HG02981 (cell line): Measurements from ENCODE around the gene DIAPH1.
A peak's percentile ranks its signal among the peaks of the same experiment; 100 is the strongest.
"Not testable (repeated sequence)": the region's sequence is repeated elsewhere in the genome, so short reads cannot be mapped to it uniquely, and the experiment has no call there.

ENCODE experiments used
- ATAC-seq: cut with Tn5 transposase; IDR thresholded peaks from one replicate; pipeline ENCODE4 v1.9.1; 2021; ENCODE audit warnings: mild to moderate bottlenecking, moderate library complexity; ENCODE audit not compliant: unreplicated experiment

Gene DIAPH1

DNA sequence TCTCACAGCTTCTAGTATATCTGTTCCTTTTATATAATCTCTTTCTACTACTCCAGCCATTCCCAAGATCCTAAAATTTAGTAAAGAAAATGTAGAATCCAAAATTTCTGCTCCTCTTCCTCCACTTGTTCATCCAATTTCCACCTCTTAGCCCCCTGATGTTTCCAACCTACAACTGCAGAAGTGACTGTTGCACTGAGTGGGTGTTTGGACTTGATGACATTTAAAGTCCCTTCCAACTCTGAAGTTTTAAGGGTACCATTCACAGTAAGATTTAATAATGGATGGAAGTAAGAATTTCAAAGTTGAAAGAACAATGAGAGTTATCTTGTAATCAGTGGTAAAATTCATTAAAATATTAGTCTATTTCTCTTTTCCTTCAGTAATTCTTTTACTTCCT, 5.5 kb downstream of the DIAPH1 start:
- no peak for ATAC-seq

DNA sequence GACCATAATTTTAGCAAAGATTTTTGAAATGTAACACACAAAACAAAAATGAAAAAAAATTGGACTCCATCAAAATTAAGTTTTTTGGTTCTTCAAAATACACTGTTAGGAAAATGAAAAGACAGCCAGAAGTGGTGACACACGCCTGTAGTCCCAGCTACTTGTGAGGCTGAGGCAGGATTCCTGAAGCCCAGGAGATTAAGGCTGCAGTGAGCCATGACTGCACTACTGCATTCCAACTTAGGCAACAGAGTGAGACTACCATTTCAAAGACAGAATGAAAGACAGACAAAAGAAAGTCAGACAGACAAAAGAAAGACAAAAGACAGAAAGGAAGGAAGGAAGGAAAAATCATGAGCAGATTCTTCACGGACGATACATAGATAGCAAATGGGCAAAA, 7.5 kb downstream of the DIAPH1 start:
- ATAC-seq: no peak

DNA sequence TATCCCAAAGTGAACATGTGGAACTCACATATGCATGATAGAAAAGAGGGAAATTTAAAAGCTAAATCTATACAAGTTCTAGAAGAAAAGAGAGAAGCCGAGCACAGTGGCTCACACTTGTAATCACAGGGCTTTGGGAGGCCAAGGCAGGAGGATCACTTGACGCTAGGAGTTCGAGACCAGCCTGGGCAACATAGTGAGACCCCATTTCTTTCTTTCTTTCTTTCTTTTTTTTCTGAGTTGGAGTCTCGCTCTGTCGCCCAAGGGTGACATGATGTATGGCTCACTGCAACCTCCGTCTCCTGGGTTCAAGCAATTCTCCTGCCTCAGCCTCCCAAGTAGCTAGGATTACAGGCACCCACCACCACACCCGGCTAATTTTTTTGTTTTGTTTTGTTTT, 8.9 kb downstream of the DIAPH1 start:
- not testable (repeated sequence) for ATAC-seq

DNA sequence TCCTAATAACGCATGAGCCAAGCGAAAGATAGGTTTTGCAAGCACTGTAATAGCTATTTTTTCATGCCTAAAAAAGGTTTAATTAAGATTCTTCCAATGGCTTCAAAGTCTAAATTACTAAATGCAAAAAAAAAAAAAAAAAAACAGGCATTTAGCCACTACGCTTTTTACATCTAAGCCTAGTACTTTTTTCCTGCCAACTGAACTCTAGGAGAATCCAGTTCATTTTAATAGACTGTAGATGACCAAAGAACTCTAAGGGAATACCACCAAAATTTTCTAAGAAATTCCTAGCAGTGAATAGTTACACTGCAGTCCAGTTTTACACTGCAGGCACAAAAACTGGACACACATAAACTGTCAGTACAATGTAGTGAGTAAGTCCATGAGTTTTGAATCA, 9.8 kb downstream of the DIAPH1 start:
- ATAC-seq: no peak

DNA sequence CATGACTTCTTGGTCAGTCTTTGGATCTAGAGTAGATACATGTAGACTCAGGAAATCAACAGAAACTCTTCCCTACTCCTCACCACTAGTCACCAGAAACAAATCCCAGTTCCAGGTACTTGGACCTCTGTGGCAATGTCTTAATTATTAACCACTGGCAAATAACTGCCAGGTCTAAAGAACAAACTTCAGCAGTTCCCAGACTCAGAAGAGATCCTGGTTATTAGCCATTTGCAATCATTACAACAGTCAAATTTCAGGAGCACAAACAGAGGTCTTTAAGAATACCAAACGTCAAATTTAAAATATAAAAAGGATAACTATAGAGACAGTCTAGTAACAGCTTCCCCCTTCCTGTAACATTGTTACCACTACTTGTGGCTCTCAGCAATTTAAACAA, 10.2 kb downstream of the DIAPH1 start:
- no peak for ATAC-seq

DNA sequence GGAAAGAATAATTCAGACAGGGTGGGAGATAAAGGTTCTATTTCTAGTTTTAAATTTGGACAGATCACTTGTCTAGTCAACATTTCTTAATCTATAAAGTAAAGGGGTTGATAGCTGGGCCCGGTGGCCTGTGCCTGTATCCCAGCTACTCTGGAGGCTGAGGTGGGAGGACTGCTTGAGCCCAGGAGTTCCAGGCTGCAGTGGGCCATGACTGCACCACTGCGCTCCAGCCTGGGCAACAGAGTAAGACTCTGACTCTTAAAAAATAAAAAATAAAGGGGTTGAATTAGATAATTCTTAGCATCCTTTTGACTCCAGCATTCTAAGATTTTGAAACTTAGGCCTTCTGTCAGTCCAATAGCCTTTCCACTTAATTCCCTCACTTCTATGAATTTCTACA, 10.8 kb downstream of the DIAPH1 start:
- ATAC-seq: no peak

DNA sequence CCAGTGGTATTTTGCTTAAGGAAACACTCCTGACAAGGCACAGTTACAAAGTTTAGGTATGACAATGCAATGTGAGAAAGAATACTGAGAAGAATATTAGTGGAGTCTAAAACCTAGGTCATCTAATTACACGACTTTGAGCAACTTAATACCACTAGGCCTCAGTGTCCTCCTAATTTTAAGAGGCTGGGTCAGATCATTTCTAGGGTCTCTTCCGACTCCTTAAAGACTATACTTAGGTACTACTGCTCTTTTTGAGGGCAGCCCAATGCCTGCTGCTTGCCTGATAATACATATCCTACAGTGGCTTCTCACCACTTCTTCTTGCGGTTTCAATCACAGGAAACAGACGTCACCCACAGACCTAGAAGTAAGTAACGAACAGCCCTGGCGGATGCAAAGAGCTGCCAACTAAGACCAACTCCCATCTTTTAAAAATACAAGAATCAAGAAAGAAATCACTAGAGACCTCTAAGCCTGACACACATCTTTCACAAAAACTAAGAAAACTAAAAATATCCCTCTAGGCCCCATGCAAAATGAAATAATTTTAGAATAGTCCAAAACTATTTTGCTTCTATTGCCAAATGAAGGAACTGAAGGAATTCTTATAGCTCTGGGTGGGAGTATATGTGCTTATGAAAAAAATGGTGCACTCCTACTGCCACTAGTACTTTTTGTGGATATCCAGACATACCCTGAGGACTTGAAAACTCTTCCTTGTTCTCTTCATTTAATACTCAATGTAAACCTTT, 13.1 kb downstream of the DIAPH1 start:
- peak; percentile 93 for ATAC-seq

DNA sequence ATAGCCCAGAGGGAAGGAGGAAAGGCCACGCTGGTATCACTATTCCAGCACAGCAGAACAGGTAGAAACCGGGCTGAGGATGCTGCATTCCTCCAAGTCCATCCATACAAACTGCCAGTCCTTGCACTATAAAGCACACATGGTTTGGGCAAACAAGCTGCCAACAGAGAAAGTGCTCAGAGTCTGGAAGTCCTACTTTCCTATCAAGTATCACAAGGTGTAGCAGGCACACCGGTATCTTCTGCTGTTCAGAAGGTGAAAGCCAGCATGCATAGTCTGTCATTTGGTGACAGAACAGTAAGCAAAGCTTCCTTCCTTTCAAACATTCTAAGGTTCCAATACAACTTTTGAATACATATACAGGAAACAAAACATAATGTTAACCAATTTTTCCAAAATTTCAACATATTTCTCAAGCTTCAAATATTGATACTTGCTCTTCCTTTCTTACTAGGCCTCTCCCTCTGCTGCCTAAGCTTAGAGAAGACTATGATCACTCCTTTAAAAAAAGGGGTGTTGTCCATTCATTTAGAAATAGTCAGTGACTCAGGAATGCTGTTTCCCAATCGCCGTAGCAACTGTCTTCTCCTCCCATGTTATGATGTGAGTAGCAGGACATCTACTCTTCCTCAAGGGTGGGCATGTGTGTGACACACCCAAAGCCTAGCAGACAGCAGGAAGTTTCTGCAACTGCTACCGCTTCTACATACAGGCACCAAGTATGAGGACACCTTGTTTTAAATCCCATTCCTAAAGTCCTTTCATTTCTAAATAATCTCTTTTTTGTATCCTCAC, 14.7 kb downstream of the DIAPH1 start:
- ATAC-seq: no peak

DNA sequence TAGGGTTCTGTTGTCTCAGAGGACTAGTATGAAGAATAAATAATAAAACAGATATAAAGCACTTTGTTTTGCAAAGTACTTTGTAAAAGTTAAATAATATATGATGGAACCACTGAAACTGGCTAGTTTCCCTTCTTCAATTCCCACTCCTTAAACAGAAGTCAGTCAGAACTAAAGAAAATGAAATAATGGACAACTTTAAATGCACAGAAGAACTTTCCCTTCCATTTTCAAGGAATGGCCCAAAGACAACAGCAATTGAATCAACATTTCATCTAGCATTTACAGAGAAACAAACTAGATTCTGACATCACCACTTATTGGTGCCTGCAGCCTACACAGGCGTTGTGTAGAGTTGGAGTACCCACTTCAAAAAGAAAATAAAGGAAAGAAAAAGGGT, 16.2 kb downstream of the DIAPH1 start:
- no peak for ATAC-seq

DNA sequence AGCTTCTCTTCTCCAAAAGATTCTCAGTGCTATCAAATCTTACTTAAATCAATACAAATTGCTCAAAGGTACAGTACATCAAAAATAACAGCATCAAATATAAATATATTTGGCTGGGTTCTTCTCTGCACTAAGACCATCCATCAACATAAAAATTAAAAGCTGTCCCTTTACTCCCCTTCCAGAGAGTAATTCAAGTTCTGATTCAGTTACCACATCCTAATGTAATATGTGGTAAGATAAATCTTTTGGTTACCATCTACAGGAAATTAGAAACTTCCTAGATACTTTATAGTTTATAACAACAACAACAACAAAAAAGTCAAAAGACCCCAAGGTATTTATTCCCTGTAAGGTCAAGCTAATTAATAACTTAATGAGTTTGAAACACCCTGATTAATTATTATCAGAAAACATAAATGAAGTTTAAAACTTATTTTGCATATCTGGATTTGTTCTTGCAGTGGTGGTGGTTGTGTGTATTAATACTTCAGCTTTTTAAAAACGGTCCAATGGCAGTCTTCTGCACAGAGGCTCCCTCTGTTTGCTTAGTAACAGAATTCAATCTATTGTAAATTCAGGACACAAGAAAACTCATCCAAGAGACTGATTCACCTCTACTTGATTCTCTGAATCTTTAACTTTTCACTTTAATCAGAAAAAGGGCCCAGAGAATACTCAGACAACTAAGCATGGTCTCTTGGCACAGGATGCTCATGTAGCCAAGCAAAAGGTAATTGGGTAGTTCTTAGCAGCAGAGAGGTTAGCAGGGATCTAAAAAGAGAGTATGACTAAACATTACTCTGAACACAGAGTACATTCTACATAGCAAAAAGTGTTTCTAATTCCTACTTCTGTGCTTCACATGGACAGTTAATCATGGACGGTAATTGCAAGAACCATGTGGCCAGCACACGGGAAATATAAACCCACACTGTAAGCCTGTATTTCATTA, 20.1 kb downstream of the DIAPH1 start:
- ATAC-seq: peak; percentile 44

DNA sequence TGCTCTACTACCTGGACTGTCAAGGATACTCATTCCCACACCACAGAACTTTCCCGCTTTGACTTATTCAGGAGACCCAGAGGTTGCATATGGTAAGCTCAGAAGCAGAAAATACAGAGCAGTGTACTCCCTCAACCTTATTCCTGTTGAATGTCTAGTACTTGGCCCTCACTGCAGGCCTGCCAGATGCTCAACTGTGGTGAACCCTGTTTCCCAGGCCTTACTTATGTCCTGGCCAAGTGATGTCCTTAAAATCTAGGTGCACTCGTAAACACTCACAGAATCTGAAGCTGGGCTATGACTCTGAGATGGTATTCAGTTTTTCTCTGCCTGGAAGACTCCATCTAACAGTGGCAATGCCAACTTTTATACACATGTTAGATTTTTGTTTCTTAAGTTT, 21.0 kb downstream of the DIAPH1 start:
- no peak for ATAC-seq

DNA sequence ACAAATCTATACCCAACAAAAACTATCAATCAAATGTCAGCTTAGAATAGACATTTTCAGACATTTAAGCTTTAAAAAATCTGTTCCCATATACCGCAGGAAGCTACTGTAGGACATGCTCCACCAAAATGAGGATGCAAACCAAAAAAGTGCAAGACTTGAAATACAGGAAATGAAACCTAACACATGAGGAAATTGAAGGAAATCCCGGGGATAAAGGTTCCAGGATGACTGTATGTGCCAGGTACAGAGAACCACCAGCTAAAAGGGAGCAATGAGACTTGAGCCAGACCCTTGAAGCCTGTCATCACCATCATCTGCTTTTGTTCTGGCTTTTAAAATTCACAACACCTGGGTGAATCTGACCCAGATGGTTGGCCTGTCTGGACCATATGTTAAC, 21.4 kb downstream of the DIAPH1 start:
- ATAC-seq: no peak

DNA sequence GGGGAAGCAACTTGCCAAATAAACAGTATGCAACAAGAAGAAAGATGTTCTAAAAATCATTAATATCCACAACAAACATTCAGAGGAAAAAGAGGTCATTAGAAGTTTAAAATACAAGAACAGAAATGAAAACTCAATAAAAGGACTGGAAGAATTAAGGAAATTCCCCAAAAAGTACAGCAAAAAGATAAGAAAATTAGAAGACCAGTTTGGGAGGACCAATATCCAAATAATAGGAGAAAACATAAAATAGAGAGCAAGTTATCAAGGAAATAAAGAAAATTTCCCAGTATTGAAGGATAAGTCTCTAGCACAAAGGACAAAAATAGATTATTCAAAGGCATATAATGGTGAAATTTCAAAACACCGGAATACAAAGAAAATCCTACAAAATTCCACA, 21.9 kb downstream of the DIAPH1 start:
- ATAC-seq: no peak

DNA sequence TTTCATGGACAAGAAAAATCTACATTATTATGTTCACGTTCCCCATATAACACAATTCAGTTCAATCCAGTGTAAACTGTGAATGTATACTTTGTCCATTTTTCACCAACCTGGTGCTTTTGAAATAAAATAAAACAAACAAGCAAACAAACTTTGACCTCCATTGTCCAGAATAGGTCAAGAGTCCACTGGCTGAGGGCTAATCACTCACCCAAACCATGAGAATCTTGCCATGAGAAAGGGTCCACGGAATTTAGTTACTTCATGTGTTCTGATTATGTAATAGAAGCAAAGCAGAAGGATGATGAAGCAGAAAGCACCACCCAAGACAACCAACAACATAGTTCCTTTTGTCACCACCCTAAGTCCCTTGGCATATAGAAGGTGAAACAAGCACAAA, 28.7 kb downstream of the DIAPH1 start:
- ATAC-seq: no peak

DNA sequence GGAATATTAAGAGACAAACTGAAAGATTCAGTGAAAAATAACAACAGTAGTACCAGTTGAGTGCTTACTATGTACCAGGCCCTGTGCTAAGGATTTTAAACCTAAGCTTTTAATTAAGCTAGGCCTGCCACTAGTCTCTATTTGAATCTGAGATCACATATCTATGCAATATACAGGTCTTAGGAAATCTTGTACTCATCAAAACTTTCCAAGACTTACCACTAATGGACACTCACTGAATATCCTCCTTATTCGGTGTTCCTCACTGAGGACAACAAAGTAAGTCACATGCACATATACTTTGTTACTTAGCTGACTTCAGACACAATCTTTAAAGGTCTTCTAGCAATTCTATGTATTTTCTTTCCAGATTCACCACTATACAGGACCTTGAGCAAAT, 32.6 kb downstream of the DIAPH1 start:
- no peak for ATAC-seq

DNA sequence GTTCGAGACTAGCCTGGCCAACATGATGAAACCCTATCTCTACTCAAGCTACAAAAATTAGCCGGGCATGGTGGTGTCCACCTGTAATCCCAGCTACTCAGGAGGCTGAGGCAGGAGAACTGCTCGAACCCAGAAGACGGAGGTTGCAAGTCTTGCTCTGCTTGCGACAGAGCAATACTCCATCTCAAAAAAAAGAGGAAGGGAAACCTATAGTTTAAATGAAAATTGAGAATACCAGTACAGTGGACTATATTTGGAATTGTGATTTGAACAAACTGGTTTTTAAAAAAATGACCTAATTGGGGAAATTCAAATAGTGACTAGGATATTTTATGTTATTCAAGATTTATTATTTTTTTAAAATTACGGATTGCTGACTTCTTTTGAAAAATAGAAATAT, 33.2 kb downstream of the DIAPH1 start:
- ATAC-seq: no peak

DNA sequence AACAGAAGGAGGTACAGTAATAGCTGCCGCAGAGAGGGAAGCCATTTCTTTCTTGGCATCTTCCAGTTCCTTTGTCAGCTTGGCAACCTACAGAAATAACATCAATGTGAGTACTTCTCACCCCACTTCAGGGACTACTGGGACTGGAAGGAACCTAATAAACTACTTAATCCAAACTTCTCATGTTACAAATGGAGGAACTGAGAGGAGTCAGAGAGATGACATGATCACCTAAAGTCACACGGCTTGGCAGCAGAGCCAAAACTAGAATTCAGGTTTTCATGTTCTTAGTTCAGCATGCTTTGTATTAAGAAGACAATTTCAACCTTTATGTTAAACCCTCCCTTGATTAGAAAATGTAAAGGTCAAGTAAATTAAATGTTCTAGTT, 44.7 kb downstream of the DIAPH1 start:
- ATAC-seq: no peak

DNA sequence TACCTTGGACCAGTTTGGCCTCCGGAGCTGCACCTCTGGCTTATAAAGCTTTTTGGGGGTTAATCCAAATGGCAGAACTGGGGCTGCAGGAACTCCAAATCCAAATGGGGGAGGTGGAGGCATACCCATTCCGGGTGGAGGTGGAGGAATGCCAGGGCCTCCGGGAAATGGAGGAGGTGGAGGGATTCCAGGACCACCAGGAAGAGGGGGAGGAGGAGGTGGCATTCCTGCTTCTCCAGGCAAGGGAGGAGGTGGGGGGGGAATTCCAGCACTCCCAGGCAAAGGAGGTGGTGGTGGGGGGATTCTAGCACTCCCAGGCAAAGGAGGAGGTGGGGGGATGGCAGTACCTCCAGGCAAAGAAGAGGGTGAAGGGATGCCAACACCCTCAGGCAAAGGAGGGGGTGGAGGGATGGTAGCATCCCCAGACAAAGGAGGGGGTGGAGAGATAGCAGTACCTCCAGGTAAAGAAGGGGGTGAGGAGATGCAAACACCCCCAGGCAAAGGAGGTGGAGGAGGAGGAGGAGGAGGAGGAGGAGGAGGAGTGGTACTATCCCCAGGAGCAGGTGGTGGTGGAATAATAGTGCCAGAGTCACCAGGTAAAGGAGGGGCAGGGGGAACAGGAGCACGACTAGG, 45.2 kb downstream of the DIAPH1 start:
- no peak for ATAC-seq

DNA sequence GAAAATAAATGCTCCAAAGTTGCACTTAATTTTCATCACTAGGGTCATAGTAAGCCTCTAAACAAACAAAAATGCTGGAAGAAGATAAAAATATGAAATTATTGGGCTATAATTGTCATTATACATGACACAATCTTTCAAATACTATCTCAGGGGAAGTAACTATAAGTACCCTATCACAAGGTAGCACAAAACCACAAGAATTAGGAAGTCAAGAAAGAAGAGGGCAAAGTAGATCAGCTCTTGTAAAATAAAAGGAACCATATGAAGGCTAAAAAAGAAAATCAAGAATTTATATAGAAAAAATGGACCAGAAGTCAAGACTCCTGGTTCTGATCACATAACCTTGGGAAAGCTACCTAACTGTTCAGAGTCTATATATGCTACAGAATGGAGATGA, 48.1 kb downstream of the DIAPH1 start:
- no peak for ATAC-seq

DNA sequence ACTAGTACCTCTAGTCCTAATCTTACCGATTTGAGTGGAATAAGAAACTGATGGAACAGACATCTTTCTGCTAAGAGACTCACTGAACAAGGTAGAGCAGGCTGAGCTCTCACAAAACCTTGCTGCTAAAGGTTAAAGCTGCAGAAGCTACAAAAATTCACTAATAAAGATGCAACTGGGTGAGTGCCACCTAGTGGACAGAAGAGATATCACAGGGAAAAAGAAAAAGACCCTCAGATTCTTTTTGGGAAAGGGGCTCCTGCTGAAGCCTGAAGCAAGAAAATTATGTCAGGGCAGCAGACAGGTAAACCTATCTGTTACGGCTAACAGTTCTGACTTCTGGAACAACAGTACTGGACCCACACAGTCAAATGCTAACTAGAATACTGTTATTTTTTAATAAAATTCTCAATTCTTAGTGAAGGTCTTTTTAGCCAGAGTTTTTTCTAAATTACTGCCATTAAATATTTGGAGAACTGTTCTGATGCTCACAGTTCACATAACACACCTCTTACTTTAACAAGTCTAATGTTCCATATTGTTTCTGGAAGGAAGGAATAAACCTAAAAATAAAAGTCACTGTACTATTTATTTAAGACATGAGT, 51.2 kb downstream of the DIAPH1 start:
- no peak for ATAC-seq
